WTC11 (cell line): ENCODE data around the gene TCF21. TPM values are rescaled to one million over a fixed set of nuclear protein-coding genes. Genes with fewer than 3 reads are reported as not detected.

ENCODE experiments used
- ATAC-seq: fragments of 200-7000 bp; cut with Tn5 transposase; 2 replicates; pipeline ENCODE4 v1.10.0; 2021; ENCODE audit warnings: mild to moderate bottlenecking, moderate library complexity
- CTCF ChIA-PET: fragments of 300-600 bp; sonication (Branson Sonifier 250); formaldehyde crosslinking; loops from one replicate; lab custom pipeline; 2021; ENCODE audit warnings: antibody characterized with exemption; lab: Charles Lee
- POLR2A ChIA-PET: fragments of 350-600 bp; sonication (Branson Sonifier 250); formaldehyde crosslinking; loops from one replicate; lab custom pipeline; 2021; ENCODE audit warnings: antibody characterized with exemption; lab: Charles Lee
- DNase-seq: peaks from one replicate; pipeline ENCODE4 v3.0.0; 2021; ENCODE audit warnings: low spot score
- H3K27ac Mint-ChIP-seq: 2 replicates; pipeline ENCODE4 v1.8.0; 2021; ENCODE audit warnings: mixed read lengths
- H3K27me3 Mint-ChIP-seq: 2 replicates; pipeline ENCODE4 v1.8.0; 2021; ENCODE audit warnings: low read depth, mild to moderate bottlenecking, moderate library complexity, mixed read lengths
- H3K36me3 Mint-ChIP-seq: 2 replicates; pipeline ENCODE4 v1.8.0; 2021; ENCODE audit warnings: mixed read lengths
- H3K4me1 Mint-ChIP-seq: 2 replicates; pipeline ENCODE4 v1.8.0; 2022; ENCODE audit warnings: mixed read lengths
- H3K4me3 Mint-ChIP-seq: 2 replicates; pipeline ENCODE4 v1.8.0; 2021; ENCODE audit warnings: mild to moderate bottlenecking, moderate library complexity, mixed read lengths
- H3K9me3 Mint-ChIP-seq: 2 replicates; pipeline ENCODE4 v1.8.0; 2021; ENCODE audit warnings: mixed read lengths
- EMX1 ChIP-seq: fragments of 250-450 bp; sonication (Bioruptor Pico); IDR thresholded peaks from 2 replicates; pipeline ENCODE4 v1.8.0; 2021; ENCODE audit warnings: mild to moderate bottlenecking
- ESRRA ChIP-seq: sonication (generic); formaldehyde crosslinking; IDR thresholded peaks from 2 replicates; pipeline ENCODE4 v1.8.1; 2022; ENCODE audit warnings: mild to moderate bottlenecking, missing genetic modification reagents, borderline replicate concordance
- FOXP1 ChIP-seq: sonication (generic); formaldehyde crosslinking; IDR thresholded peaks from 2 replicates; pipeline ENCODE4 v1.8.0; 2022; ENCODE audit warnings: missing genetic modification reagents, mild to moderate bottlenecking, moderate library complexity, borderline replicate concordance
- IRF2 ChIP-seq: sonication (generic); formaldehyde crosslinking; IDR thresholded peaks from 2 replicates; pipeline ENCODE4 v1.8.0; 2022; ENCODE audit warnings: low read depth, missing genetic modification reagents, borderline replicate concordance
- MYBL2 ChIP-seq: sonication (generic); formaldehyde crosslinking; IDR thresholded peaks from 2 replicates; pipeline ENCODE4 v1.8.1; 2023; ENCODE audit warnings: mild to moderate bottlenecking, moderate library complexity, missing genetic modification reagents
- NR2C2 ChIP-seq: sonication (generic); formaldehyde crosslinking; IDR thresholded peaks from 2 replicates; pipeline ENCODE4 v1.8.0; 2022; ENCODE audit warnings: mild to moderate bottlenecking, missing genetic modification reagents
- OVOL2 ChIP-seq: fragments of 250-450 bp; sonication (Bioruptor Pico); IDR thresholded peaks from 2 replicates; pipeline ENCODE4 v1.9.0; 2021; ENCODE audit warnings: mild to moderate bottlenecking, borderline replicate concordance
- SP1 ChIP-seq: sonication (generic); formaldehyde crosslinking; conservative IDR thresholded peaks from 2 replicates; pipeline ENCODE4 v1.8.1; 2022; ENCODE audit warnings: missing genetic modification reagents
- TCF7 ChIP-seq: sonication (generic); formaldehyde crosslinking; IDR thresholded peaks from 2 replicates; pipeline ENCODE4 v1.8.0; 2022; ENCODE audit warnings: mild to moderate bottlenecking, low read depth, missing genetic modification reagents, moderate library complexity
- TEAD4 ChIP-seq: sonication (generic); formaldehyde crosslinking; IDR thresholded peaks from 2 replicates; pipeline ENCODE4 v1.8.0; 2022; ENCODE audit warnings: mild to moderate bottlenecking, missing genetic modification reagents
- ZBTB21 ChIP-seq: sonication (generic); formaldehyde crosslinking; IDR thresholded peaks from 2 replicates; pipeline ENCODE4 v1.8.1; 2023; ENCODE audit warnings: mild to moderate bottlenecking, missing genetic modification reagents, borderline replicate concordance
- ZNF423 ChIP-seq: fragments of 250-450 bp; sonication (Bioruptor Pico); IDR thresholded peaks from 2 replicates; pipeline ENCODE4 v2.1.2; 2022; ENCODE audit warnings: mild to moderate bottlenecking, moderate library complexity
- total RNA-seq: library from RNA; stranded (reverse); gene quantifications from 3 replicates; pipeline ENCODE4 v1.2.3, GENCODE V29; 2021
- TF ChIP-seq, protein P1 (sequence below): fragments of 250-450 bp; sonication (Bioruptor Pico); IDR thresholded peaks from 2 replicates; pipeline ENCODE4 v1.9.0; 2021; ENCODE audit warnings: moderate library complexity, mild to moderate bottlenecking, inconsistent platforms, borderline replicate concordance
- TF ChIP-seq, protein P2 (sequence below): sonication (generic); formaldehyde crosslinking; IDR thresholded peaks from 2 replicates; pipeline ENCODE4 v1.8.1; 2022; ENCODE audit warnings: low read depth, mild to moderate bottlenecking, moderate library complexity, missing genetic modification reagents, borderline replicate concordance
- TF ChIP-seq, protein P3 (sequence below): sonication (generic); formaldehyde crosslinking; IDR thresholded peaks from 2 replicates; pipeline ENCODE4 v1.8.1; 2022; ENCODE audit warnings: missing genetic modification reagents, borderline replicate concordance
- TF ChIP-seq, protein P4 (sequence below): sonication (generic); formaldehyde crosslinking; IDR thresholded peaks from 2 replicates; pipeline ENCODE4 v1.8.1; 2022; ENCODE audit warnings: mild to moderate bottlenecking, moderate library complexity, missing genetic modification reagents
- TF ChIP-seq, protein P5 (sequence below): sonication (generic); formaldehyde crosslinking; IDR thresholded peaks from 2 replicates; pipeline ENCODE4 v1.8.1; 2023; ENCODE audit warnings: mild to moderate bottlenecking, missing genetic modification reagents, moderate library complexity
- TF ChIP-seq, protein P6 (sequence below): sonication (generic); formaldehyde crosslinking; IDR thresholded peaks from 2 replicates; pipeline ENCODE4 v1.8.0; 2022; ENCODE audit warnings: mild to moderate bottlenecking, missing genetic modification reagents

TCF21 gene
- total RNA-seq, 1 experiment from 2014 or later: 0.22 TPM

DNA sequence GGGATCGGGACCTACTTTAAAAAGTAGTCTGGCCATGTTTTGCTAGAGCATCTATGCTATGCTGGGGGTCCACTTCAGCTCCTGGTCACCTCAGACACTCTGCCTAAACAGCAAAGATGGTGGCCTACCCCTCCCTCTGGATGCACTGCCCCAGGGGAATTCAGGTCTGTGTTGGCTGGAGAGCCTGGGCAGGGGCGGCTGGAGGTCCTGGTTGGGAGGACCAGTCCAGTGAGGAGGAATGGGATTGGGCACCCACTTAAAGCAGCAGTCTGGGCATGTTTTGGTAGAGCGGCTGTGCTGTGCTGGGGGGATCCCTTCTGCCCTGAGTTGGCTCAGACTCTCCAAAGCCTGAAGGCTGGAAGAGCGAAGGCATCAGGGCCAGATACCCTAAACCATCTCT, 23.2 kb upstream of the TCF21 start:
- no peak overlapping the region for H3K4me3 Mint-ChIP-seq
- POLR2A ChIA-PET: no interaction called here
- peaks cover 44% of the 10 kb centered on the region for H3K9me3 Mint-ChIP-seq
- TF ChIP-seq, protein P1, sequence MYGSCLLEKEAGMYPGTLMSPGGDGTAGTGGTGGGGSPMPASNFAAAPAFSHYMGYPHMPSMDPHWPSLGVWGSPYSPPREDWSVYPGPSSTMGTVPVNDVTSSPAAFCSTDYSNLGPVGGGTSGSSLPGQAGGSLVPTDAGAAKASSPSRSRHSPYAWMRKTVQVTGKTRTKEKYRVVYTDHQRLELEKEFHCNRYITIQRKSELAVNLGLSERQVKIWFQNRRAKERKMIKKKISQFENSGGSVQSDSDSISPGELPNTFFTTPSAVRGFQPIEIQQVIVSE (CRISPR knock-in tag): no peak
- TF ChIP-seq, protein P2, sequence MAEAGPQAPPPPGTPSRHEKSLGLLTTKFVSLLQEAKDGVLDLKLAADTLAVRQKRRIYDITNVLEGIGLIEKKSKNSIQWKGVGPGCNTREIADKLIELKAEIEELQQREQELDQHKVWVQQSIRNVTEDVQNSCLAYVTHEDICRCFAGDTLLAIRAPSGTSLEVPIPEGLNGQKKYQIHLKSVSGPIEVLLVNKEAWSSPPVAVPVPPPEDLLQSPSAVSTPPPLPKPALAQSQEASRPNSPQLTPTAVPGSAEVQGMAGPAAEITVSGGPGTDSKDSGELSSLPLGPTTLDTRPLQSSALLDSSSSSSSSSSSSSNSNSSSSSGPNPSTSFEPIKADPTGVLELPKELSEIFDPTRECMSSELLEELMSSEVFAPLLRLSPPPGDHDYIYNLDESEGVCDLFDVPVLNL (CRISPR knock-in tag): no peak
- TF ChIP-seq ZNF423 (CRISPR knock-in tag): no peak
- TF ChIP-seq ESRRA (CRISPR knock-in tag): no peak
- TF ChIP-seq, protein P3, sequence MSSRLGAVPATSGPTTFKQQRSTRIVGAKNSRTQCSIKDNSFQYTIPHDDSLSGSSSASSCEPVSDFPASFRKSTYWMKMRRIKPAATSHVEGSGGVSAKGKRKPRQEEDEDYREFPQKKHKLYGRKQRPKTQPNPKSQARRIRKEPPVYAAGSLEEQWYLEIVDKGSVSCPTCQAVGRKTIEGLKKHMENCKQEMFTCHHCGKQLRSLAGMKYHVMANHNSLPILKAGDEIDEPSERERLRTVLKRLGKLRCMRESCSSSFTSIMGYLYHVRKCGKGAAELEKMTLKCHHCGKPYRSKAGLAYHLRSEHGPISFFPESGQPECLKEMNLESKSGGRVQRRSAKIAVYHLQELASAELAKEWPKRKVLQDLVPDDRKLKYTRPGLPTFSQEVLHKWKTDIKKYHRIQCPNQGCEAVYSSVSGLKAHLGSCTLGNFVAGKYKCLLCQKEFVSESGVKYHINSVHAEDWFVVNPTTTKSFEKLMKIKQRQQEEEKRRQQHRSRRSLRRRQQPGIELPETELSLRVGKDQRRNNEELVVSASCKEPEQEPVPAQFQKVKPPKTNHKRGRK (CRISPR knock-in tag): no peak
- TF ChIP-seq SP1: no peak
- no peak for TF ChIP-seq ZBTB21 (CRISPR knock-in tag)
- no peak for TF ChIP-seq EMX1 (CRISPR knock-in tag)
- TF ChIP-seq TCF7 (CRISPR knock-in tag): no peak
- TF ChIP-seq FOXP1 (CRISPR knock-in tag): no peak
- no peak for TF ChIP-seq OVOL2
- TF ChIP-seq TEAD4: no peak
- TF ChIP-seq, all 79 proteins: peak for 0
- Mint-ChIP-seq H3K4me1 (no peaks in the 10 kb centered on the region), H3K27me3 (peaks cover 3% of the 10 kb centered on the region), H3K27ac (no peak overlapping the region), H3K36me3 (peaks cover 28% of the 10 kb centered on the region)
- DNase-seq (no peak), ATAC-seq (no peak)
- CTCF ChIA-PET: no interaction called here

DNA sequence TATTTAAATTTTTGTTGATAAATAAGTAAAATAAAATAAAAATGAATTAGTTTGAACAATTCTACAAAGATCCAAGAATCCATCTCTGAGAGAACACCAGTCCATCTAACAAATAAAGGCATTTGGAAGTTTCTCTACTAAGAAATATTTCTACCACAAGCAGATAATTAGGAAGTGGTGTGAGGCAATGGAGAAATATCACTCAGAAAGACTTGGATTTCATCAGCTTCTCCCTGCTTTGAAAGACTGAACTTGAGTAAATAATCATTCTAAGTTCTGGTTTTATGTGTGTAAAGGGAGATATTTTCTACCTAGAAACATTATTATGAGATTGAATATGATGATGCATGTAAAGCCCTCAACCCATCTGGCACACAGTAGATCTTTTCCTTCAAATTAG, 17.8 kb upstream of the TCF21 start:
- CTCF ChIA-PET: no interaction called here
- no peak overlapping the region for H3K27ac Mint-ChIP-seq
- ATAC-seq: no peak

DNA sequence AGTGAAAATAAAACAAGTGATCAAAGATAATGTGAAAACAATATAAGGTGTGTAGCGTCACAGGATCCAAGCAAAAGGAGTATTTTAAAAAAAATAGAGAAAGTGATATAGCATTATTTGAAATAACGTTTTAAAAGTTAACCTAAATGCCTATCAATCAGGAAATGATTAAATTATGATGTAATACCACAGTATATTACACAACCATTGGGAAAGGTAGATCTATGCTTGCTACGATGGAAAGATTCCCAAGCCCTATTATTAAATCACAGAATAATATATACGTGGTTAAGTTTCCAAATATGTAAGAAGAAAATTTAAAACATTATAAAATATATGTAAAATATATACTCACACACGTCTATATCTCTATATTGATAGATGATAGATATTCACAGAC, 15.4 kb upstream of the TCF21 start:
- Mint-ChIP-seq H3K4me3 (no peak overlapping the region), H3K27me3 (no peaks in the 10 kb centered on the region), H3K9me3 (no peaks in the 10 kb centered on the region), H3K36me3 (no peaks in the 10 kb centered on the region), H3K27ac (no peak overlapping the region), H3K4me1 (peaks cover 8% of the 10 kb centered on the region)
- no peak for DNase-seq
- POLR2A ChIA-PET: no interaction called here
- TF ChIP-seq, protein P4, sequence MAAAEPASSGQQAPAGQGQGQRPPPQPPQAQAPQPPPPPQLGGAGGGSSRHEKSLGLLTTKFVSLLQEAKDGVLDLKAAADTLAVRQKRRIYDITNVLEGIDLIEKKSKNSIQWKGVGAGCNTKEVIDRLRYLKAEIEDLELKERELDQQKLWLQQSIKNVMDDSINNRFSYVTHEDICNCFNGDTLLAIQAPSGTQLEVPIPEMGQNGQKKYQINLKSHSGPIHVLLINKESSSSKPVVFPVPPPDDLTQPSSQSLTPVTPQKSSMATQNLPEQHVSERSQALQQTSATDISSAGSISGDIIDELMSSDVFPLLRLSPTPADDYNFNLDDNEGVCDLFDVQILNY (CRISPR knock-in tag): no peak
- no peak for TF ChIP-seq SP1
- ATAC-seq: no peak
- CTCF ChIA-PET: no interaction called here

More for the DNA sequence above, 17.8 kb upstream of the TCF21 start:
- no peak for TF ChIP-seq IRF2 (CRISPR knock-in tag)
- TF ChIP-seq NR2C2 (CRISPR knock-in tag): no peak
- TF ChIP-seq, protein P5, sequence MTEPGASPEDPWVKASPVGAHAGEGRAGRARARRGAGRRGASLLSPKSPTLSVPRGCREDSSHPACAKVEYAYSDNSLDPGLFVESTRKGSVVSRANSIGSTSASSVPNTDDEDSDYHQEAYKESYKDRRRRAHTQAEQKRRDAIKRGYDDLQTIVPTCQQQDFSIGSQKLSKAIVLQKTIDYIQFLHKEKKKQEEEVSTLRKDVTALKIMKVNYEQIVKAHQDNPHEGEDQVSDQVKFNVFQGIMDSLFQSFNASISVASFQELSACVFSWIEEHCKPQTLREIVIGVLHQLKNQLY (CRISPR knock-in tag): no peak
- TF ChIP-seq, protein P6, sequence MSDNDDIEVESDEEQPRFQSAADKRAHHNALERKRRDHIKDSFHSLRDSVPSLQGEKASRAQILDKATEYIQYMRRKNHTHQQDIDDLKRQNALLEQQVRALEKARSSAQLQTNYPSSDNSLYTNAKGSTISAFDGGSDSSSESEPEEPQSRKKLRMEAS (CRISPR knock-in tag): no peak
- no peak for TF ChIP-seq MYBL2
- H3K27me3 Mint-ChIP-seq: no peaks in the 10 kb centered on the region
- H3K4me3 Mint-ChIP-seq: no peak overlapping the region
- DNase-seq: no peak
- H3K4me1 Mint-ChIP-seq: no peaks in the 10 kb centered on the region
- POLR2A ChIA-PET: no interaction called here
- H3K9me3 Mint-ChIP-seq: peaks cover 3% of the 10 kb centered on the region; the same call in 1 of the 2 replicates
- no peaks in the 10 kb centered on the region for H3K36me3 Mint-ChIP-seq
